Aortic smooth muscle cell (primary cell): ENCODE results near the gene LTC4S. TPM values are rescaled to one million over a fixed set of nuclear protein-coding genes. Genes with fewer than 3 reads are reported as not detected.

Source experiments
- total RNA-seq: library from RNA; depleted of rRNA; stranded (reverse); fragments of >200 nt; gene quantifications from 2 replicates; pipeline ENCODE4 v1.2.3, GENCODE V29; 2014

Gene LTC4S, protein sequence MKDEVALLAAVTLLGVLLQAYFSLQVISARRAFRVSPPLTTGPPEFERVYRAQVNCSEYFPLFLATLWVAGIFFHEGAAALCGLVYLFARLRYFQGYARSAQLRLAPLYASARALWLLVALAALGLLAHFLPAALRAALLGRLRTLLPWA
- 6.1 and 6.6 TPM in 2 replicates for total RNA-seq

DNA sequence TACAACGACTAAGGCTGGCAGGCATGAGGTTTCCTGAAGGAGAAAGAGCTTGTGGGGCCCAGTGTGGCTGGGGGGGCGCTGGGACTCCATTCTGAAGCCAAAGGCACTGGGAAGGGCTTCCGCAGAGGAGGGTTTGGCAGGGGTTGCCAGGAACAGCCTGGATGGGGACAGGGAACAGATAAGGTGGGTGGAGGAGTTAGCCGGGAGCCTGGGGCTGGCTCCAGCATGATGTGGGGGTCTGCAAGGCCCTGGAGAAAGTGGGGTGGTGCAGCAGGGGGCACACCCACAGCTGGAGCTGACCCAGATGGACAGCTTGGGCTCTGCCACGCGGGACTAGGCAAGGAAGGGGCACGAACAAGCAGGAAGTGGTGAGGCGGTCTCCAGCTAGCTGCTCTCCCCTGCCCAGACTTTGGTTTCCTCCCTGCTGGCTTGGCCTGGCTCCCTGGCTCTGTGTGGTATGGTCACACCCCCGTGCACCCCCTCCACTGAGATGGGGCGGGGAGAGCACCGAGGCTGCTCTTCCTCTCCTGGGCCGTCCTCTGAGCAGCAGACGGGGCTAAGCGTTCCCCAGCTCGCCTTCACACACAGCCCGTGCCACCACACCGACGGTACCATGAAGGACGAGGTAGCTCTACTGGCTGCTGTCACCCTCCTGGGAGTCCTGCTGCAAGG is at the start of gene LTC4S:
Gene LTC4S, plus strand, starts transcription at position 519 of the 672 bp plus-strand sequence. Its CDS starts 95 bp downstream, at position 614.

GRCh38 chr5:179806250-179807048 is 12.7 kb downstream of the LTC4S start, which contains the start of gene MGAT4B:
Gene MGAT4B, minus strand, starts transcription at chr5:179806866. Its CDS starts 283 bp downstream, at chr5:179806583.

GRCh38 chr5:179820483-179821297 is 26.9 kb downstream of the LTC4S start, which contains the start of gene SQSTM1:
Gene SQSTM1, plus strand, starts transcription at chr5:179820905. Its CDS starts 32 bp downstream, at chr5:179820937.

Other genes starting within 250 kb of the LTC4S start
- 77.9 and 90.4 TPM in 2 replicates for gene RUFY1, start 243.4 kb upstream of the LTC4S start, total RNA-seq
- gene HNRNPH1, start 170.3 kb upstream of the LTC4S start, total RNA-seq: 566 and 654 TPM in 2 replicates
- 0.12 TPM in 1 of 2 replicates, not detected in the other for gene CBY3, start 113.0 kb upstream of the LTC4S start, total RNA-seq
- gene CANX, start 95.0 kb upstream of the LTC4S start, total RNA-seq: 907 and 914 TPM in 2 replicates
- gene MAML1, start 61.2 kb upstream of the LTC4S start, total RNA-seq: 4.4 and 6.7 TPM in 2 replicates
- gene MGAT4B, start 12.9 kb downstream of the LTC4S start, total RNA-seq: 210 and 239 TPM in 2 replicates
- gene SQSTM1, start 26.9 kb downstream of the LTC4S start, total RNA-seq: 620 and 903 TPM in 2 replicates
- gene MRNIP, start 64.8 kb downstream of the LTC4S start, total RNA-seq: 9.9 and 11.5 TPM in 2 replicates
- gene TBC1D9B, start 113.9 kb downstream of the LTC4S start, total RNA-seq: 50.4 and 53.8 TPM in 2 replicates